Neural cell (in vitro differentiated cells): ENCODE data around the gene ARSD. TPM values are rescaled to one million over a fixed set of nuclear protein-coding genes. Genes with fewer than 3 reads are reported as not detected.

ENCODE experiments used
- H2AFZ ChIP-seq: fragments of 200-600, 300-800 bp; sonication (generic), shearing (Covaris generic); 2 replicates; pipeline ENCODE4 v1.6.0; 2014; ENCODE audit warnings: low read depth, mild to moderate bottlenecking, antibody characterized with exemption, low read length, moderate library complexity
- H3F3A ChIP-seq: fragments of 200-600 bp; shearing (Covaris generic); 2 replicates; pipeline ENCODE4 v1.6.1; 2016; ENCODE audit warnings: mild to moderate bottlenecking, moderate library complexity, mixed read lengths, antibody characterized with exemption, low read length; ENCODE audit not compliant: insufficient read depth, poor library complexity, severe bottlenecking
- H3K27ac ChIP-seq: fragments of 200-600, 300-800 bp; sonication (generic), shearing (Covaris generic); 2 replicates; pipeline ENCODE4 v1.5.1; 2014; ENCODE audit warnings: mild to moderate bottlenecking, low read length, moderate library complexity
- H3K27me3 ChIP-seq: fragments of 300-800, 200-600 bp; sonication (generic), shearing (Covaris generic); 2 replicates; pipeline ENCODE4 v1.6.0; 2014; ENCODE audit warnings: mild to moderate bottlenecking, low read depth, low read length, moderate library complexity; ENCODE audit not compliant: insufficient read depth
- H3K36me3 ChIP-seq: fragments of 300-800, 200-600 bp; sonication (generic), shearing (Covaris generic); 2 replicates; pipeline ENCODE4 v1.5.1; 2014; ENCODE audit warnings: mild to moderate bottlenecking, antibody characterized with exemption, low read length, moderate library complexity; ENCODE audit not compliant: insufficient read depth
- H3K4me2 ChIP-seq: fragments of 300-800, 200-600 bp; sonication (generic), shearing (Covaris generic); 2 replicates; pipeline ENCODE4 v1.6.0; 2014; ENCODE audit warnings: mild to moderate bottlenecking, low read length
- H3K4me3 ChIP-seq: fragments of 300-800, 200-600 bp; sonication (generic), shearing (Covaris generic); 2 replicates; pipeline ENCODE4 v1.5.1; 2014; ENCODE audit warnings: mild to moderate bottlenecking, low read length, moderate library complexity
- H3K79me2 ChIP-seq: fragments of 200-600 bp; shearing (Covaris generic); replicated peaks from 2 replicates; pipeline ENCODE4 v1.6.0; 2014; ENCODE audit warnings: mild to moderate bottlenecking, low read length, moderate library complexity; ENCODE audit not compliant: insufficient read depth
- H3K9ac ChIP-seq: fragments of 300-800, 200-600 bp; sonication (generic), shearing (Covaris generic); 2 replicates; pipeline ENCODE4 v1.6.1; 2016; ENCODE audit warnings: mild to moderate bottlenecking, low read length, mixed read lengths
- H3K9me2 ChIP-seq: fragments of 200-600 bp; shearing (Covaris generic); 2 replicates; pipeline ENCODE4 v1.6.1; 2016; ENCODE audit warnings: mild to moderate bottlenecking, low read length, mixed read lengths; ENCODE audit not compliant: insufficient read depth
- H3K9me3 ChIP-seq: fragments of 200-600, 300-800 bp; sonication (generic), shearing (Covaris generic); 2 replicates; pipeline ENCODE4 v1.6.1; 2016; ENCODE audit warnings: mild to moderate bottlenecking, mixed run types, low read length, moderate library complexity, mixed read lengths
- H4K20me1 ChIP-seq: fragments of 200-600 bp; shearing (Covaris generic); 2 replicates; pipeline ENCODE4 v1.6.1; 2016; ENCODE audit warnings: mild to moderate bottlenecking, mixed run types; ENCODE audit not compliant: insufficient read depth
- EP300 ChIP-seq: fragments of 450-650 bp; conservative IDR thresholded peaks from 2 replicates; pipeline ENCODE4 v1.6.1; 2014; ENCODE audit warnings: antibody characterized with exemption, mild to moderate bottlenecking, moderate library complexity; ENCODE audit not compliant: poor library complexity, severe bottlenecking
- EZH2 ChIP-seq: fragments of 200-600, 300-800 bp; shearing (Covaris generic), sonication (generic); IDR thresholded peaks from 2 replicates; pipeline ENCODE4 v1.6.1; 2014; ENCODE audit warnings: antibody characterized with exemption, low read length, borderline replicate concordance, mild to moderate bottlenecking; ENCODE audit not compliant: insufficient read depth, poor library complexity, severe bottlenecking
- MXI1 ChIP-seq: fragments of 450-650 bp; conservative IDR thresholded peaks from 2 replicates; pipeline ENCODE4 v1.6.1; 2014; ENCODE audit warnings: antibody characterized with exemption, mild to moderate bottlenecking; ENCODE audit not compliant: poor library complexity, severe bottlenecking
- POLR2AphosphoS5 ChIP-seq: IDR thresholded peaks from 2 replicates; pipeline ENCODE4 v1.6.1; 2012
- RAD21 ChIP-seq: fragments of 450-650 bp; conservative IDR thresholded peaks from 2 replicates; pipeline ENCODE4 v1.6.1; 2014; ENCODE audit warnings: antibody characterized with exemption, mild to moderate bottlenecking, moderate library complexity
- SMC3 ChIP-seq: fragments of 450-650 bp; conservative IDR thresholded peaks from 2 replicates; pipeline ENCODE4 v1.6.1; 2014; ENCODE audit warnings: antibody characterized with exemption, mild to moderate bottlenecking, moderate library complexity; ENCODE audit not compliant: poor library complexity
- TAF1 ChIP-seq: IDR thresholded peaks from 2 replicates; pipeline ENCODE4 v1.6.1; 2012; ENCODE audit warnings: low read depth
- polyA plus RNA-seq: library from polyadenylated mRNA; depleted of rRNA; stranded (reverse); fragments of >200 nt; gene quantifications from 2 replicates; pipeline ENCODE4 v1.2.3, GENCODE V29; 2014
- TF ChIP-seq, protein P1 (sequence below): fragments of 450-650 bp; IDR thresholded peaks from 2 replicates; pipeline ENCODE4 v1.5.1; 2014; ENCODE audit warnings: antibody characterized with exemption, mild to moderate bottlenecking, moderate library complexity; ENCODE audit not compliant: poor library complexity, severe bottlenecking
- TF ChIP-seq, protein P2 (sequence below): IDR thresholded peaks from 2 replicates; pipeline ENCODE4 v1.6.1; 2012; ENCODE audit warnings: borderline replicate concordance

ARSD gene
- polyA plus RNA-seq, 1 donor from 2014 or later, result 4.7 TPM

- no peak for TF ChIP-seq EP300
Observed at GRCh38 chrX:2862404-2862803, 66.7 kb downstream of the ARSD start (continued).

DNA sequence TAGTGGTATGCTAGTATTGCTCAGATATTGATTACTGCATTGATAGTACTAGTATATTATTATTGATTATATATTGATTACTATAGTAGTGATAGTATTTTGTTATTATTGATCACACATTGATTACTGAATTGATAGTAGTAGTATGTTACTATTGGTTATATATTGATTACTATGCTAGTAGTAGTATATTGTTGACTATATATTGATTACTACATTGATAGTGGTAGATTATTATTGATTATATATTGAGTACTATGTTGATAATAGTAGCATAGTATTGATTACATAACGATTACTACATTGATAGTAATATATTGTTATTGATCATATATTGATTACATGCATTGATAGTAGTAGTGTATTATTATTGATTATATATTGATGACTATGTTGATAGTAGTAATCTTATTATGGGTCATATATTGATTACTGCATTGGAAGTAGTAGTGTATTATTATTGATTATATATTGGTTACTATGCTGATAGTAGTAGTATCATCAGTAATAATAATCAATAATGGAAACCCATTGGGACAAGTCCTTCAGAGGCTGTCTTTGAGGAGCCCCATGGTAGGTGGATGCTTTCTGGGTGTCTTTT is 69.8 kb downstream of the ARSD start:
- Histone ChIP-seq H2AFZ (no peak overlapping the region), H3K79me2 (no peaks in the 10 kb centered on the region), H3K36me3 (no peaks in the 10 kb centered on the region), H3K4me2 (no peak overlapping the region), H4K20me1 (no peaks in the 10 kb centered on the region), H3K9me2 (no peaks in the 10 kb centered on the region), H3F3A (no peaks in the 10 kb centered on the region), H3K27me3 (no peaks in the 10 kb centered on the region), H3K4me3 (no peak overlapping the region), H3K9me3 (no peaks in the 10 kb centered on the region), H3K27ac (no peak overlapping the region), H3K9ac (no peak overlapping the region)
- TF ChIP-seq POLR2AphosphoS5 (no peak), TAF1 (no peak), SMC3 (no peak), RAD21 (no peak), EP300 (no peak), MXI1 (no peak), EZH2 (no peak)
- TF ChIP-seq, protein P1, sequence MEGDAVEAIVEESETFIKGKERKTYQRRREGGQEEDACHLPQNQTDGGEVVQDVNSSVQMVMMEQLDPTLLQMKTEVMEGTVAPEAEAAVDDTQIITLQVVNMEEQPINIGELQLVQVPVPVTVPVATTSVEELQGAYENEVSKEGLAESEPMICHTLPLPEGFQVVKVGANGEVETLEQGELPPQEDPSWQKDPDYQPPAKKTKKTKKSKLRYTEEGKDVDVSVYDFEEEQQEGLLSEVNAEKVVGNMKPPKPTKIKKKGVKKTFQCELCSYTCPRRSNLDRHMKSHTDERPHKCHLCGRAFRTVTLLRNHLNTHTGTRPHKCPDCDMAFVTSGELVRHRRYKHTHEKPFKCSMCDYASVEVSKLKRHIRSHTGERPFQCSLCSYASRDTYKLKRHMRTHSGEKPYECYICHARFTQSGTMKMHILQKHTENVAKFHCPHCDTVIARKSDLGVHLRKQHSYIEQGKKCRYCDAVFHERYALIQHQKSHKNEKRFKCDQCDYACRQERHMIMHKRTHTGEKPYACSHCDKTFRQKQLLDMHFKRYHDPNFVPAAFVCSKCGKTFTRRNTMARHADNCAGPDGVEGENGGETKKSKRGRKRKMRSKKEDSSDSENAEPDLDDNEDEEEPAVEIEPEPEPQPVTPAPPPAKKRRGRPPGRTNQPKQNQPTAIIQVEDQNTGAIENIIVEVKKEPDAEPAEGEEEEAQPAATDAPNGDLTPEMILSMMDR, result no peak
- TF ChIP-seq, protein P2, sequence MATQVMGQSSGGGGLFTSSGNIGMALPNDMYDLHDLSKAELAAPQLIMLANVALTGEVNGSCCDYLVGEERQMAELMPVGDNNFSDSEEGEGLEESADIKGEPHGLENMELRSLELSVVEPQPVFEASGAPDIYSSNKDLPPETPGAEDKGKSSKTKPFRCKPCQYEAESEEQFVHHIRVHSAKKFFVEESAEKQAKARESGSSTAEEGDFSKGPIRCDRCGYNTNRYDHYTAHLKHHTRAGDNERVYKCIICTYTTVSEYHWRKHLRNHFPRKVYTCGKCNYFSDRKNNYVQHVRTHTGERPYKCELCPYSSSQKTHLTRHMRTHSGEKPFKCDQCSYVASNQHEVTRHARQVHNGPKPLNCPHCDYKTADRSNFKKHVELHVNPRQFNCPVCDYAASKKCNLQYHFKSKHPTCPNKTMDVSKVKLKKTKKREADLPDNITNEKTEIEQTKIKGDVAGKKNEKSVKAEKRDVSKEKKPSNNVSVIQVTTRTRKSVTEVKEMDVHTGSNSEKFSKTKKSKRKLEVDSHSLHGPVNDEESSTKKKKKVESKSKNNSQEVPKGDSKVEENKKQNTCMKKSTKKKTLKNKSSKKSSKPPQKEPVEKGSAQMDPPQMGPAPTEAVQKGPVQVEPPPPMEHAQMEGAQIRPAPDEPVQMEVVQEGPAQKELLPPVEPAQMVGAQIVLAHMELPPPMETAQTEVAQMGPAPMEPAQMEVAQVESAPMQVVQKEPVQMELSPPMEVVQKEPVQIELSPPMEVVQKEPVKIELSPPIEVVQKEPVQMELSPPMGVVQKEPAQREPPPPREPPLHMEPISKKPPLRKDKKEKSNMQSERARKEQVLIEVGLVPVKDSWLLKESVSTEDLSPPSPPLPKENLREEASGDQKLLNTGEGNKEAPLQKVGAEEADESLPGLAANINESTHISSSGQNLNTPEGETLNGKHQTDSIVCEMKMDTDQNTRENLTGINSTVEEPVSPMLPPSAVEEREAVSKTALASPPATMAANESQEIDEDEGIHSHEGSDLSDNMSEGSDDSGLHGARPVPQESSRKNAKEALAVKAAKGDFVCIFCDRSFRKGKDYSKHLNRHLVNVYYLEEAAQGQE, result no peak

GRCh38 chrX:2857566-2857965 is 71.6 kb downstream of the ARSD start:
- H3K9ac ChIP-seq, result no peak overlapping the region
- no peaks in the 10 kb centered on the region for H3K9me2 ChIP-seq
- no peaks in the 10 kb centered on the region for H3K79me2 ChIP-seq
- no peaks in the 10 kb centered on the region for H4K20me1 ChIP-seq
- H3K27ac ChIP-seq, result no peak overlapping the region
- H3K36me3 ChIP-seq, result no peaks in the 10 kb centered on the region
- H3K27me3 ChIP-seq, result no peaks in the 10 kb centered on the region
- no peaks in the 10 kb centered on the region for H3F3A ChIP-seq
- no peak overlapping the region for H3K4me2 ChIP-seq
- no peaks in the 10 kb centered on the region for H3K9me3 ChIP-seq
- H2AFZ ChIP-seq, result no peak overlapping the region
- TF ChIP-seq MXI1 (no peak), TAF1 (no peak), EP300 (no peak), SMC3 (no peak), RAD21 (no peak)
- TF ChIP-seq, protein P1, result no peak
- no peak overlapping the region for H3K4me3 ChIP-seq
